ENCODE data around the gene MST1.

The MST1 gene

GRCh38 chr3:49647741-49648140 is 41.5 kb downstream of the MST1 start:
- WGBS, 2 experiments (ENCODE audit: insufficient coverage in 2 of 2), result 81 to 91% methylated on average over 2 of the region's 2 CpGs
- no peak overlapping the region for H3K27ac ChIP-seq (ENCODE audit: low read depth, low read length, severe bottlenecking)
- no peaks in the 10 kb centered on the region for H3K9me3 ChIP-seq (ENCODE audit: control insufficient read depth, low read length)
- H3K36me3 ChIP-seq (ENCODE audit: control insufficient read depth, insufficient read depth, low read length), result no peaks in the 10 kb centered on the region
- peaks cover 29% of the 10 kb centered on the region for H3K4me1 ChIP-seq (ENCODE audit: control insufficient read depth, insufficient read depth, low read length, poor library complexity, severe bottlenecking)
- no peak overlapping the region for H3K4me3 ChIP-seq (ENCODE audit: extremely low read depth, insufficient read depth, low read length, poor library complexity, severe bottlenecking)

DNA sequence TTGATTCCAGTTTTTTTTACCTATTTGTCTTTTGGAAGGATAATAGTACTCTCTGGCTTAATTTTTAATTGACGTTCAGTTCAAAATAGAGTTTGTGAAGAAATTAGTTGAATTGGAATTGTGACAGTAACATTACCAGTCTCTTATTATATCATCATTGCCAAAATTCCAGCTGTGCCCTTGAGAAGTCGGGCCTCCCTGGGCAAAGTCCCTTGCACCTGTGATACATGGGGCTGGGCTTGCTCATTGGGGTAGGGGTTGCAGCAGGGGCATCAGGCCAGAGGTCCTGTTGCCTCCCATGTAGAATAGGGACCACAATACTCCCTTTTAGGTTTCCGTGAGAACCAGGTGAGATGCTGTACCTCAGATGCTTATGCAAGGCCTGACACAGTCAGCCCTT is 43.0 kb downstream of the MST1 start:
- no peak overlapping the region for H3K4me3 ChIP-seq (ENCODE audit: extremely low read depth, insufficient read depth, low read length, poor library complexity, severe bottlenecking)
- H3K4me1 ChIP-seq (ENCODE audit: control insufficient read depth, insufficient read depth, low read length, poor library complexity, severe bottlenecking), result peaks cover 29% of the 10 kb centered on the region
- no peaks in the 10 kb centered on the region for H3K9me3 ChIP-seq (ENCODE audit: control insufficient read depth, low read length)
- 75 to 100% methylated on average over 1 of the region's 3 CpGs for WGBS, 2 experiments (ENCODE audit: insufficient coverage in 2 of 2)
- H3K36me3 ChIP-seq (ENCODE audit: control insufficient read depth, insufficient read depth, low read length), result no peaks in the 10 kb centered on the region
- no peak overlapping the region for H3K27ac ChIP-seq (ENCODE audit: low read depth, low read length, severe bottlenecking)

- no peaks in the 10 kb centered on the region for H3K9me3 ChIP-seq (ENCODE audit: control insufficient read depth, low read length)
- peaks cover 22% of the 10 kb centered on the region for H3K4me1 ChIP-seq (ENCODE audit: control insufficient read depth, insufficient read depth, low read length, poor library complexity, severe bottlenecking)
- 85 to 88% methylated on average over 6 to 7 of the region's 8 CpGs for WGBS, 2 experiments (ENCODE audit: insufficient coverage in 2 of 2)
- H3K4me3 ChIP-seq (ENCODE audit: extremely low read depth, insufficient read depth, low read length, poor library complexity, severe bottlenecking), result no peak overlapping the region
- no peaks in the 10 kb centered on the region for H3K36me3 ChIP-seq (ENCODE audit: control insufficient read depth, insufficient read depth, low read length)
- H3K27ac ChIP-seq (ENCODE audit: low read depth, low read length, severe bottlenecking), result no peak overlapping the region
These were observed 44.6 kb downstream of the MST1 start for GRCh38 chr3:49644684-49645083.

DNA sequence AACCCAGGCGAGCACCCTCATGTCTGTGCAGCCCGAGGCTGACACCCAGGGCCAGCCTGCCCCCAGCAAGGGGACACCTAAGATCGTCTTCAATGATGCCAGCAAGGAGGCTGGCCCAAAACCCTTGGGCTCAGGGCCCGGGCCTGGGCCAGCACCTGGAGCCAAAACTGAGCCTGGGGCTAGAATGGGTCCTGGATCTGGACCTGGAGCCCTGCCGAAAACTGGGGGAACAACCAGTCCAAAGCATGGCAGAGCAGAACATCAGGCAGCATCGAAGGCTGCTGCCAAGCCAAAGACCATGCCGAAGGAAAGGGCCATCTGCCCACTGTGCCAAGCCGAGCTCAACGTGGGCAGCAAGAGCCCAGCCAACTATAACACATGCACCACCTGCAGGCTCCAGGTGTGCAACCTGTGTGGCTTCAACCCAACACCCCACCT is 46.5 kb downstream of the MST1 start:
- Histone ChIP-seq H3K4me3 (ENCODE audit: extremely low read depth, insufficient read depth, low read length, poor library complexity, severe bottlenecking) (no peak overlapping the region), H3K36me3 (ENCODE audit: control insufficient read depth, insufficient read depth, low read length) (no peaks in the 10 kb centered on the region), H3K9me3 (ENCODE audit: control insufficient read depth, low read length) (no peaks in the 10 kb centered on the region), H3K27ac (ENCODE audit: low read depth, low read length, severe bottlenecking) (no peak overlapping the region), H3K4me1 (ENCODE audit: control insufficient read depth, insufficient read depth, low read length, poor library complexity, severe bottlenecking) (peaks cover 14% of the 10 kb centered on the region)
- WGBS, 2 experiments (ENCODE audit: insufficient coverage in 2 of 2), result 91 to 94% methylated on average over 8 of the region's 9 CpGs

GRCh38 chr3:49641921-49642707 is 47.2 kb downstream of the MST1 start:
- Histone ChIP-seq H3K4me1 (ENCODE audit: control insufficient read depth, insufficient read depth, low read length, poor library complexity, severe bottlenecking) (peaks cover 15% of the 10 kb centered on the region), H3K27ac (ENCODE audit: low read depth, low read length, severe bottlenecking) (no peak overlapping the region), H3K4me3 (ENCODE audit: extremely low read depth, insufficient read depth, low read length, poor library complexity, severe bottlenecking) (no peak overlapping the region), H3K36me3 (ENCODE audit: control insufficient read depth, insufficient read depth, low read length) (no peaks in the 10 kb centered on the region), H3K9me3 (ENCODE audit: control insufficient read depth, low read length) (no peaks in the 10 kb centered on the region)
- WGBS, 2 experiments (ENCODE audit: insufficient coverage in 2 of 2), result 93 to 94% methylated on average over 13 to 14 of the region's 14 CpGs

- Histone ChIP-seq H3K36me3 (ENCODE audit: control insufficient read depth, insufficient read depth, low read length) (no peaks in the 10 kb centered on the region), H3K4me1 (ENCODE audit: control insufficient read depth, insufficient read depth, low read length, poor library complexity, severe bottlenecking) (peaks cover 15% of the 10 kb centered on the region), H3K9me3 (ENCODE audit: control insufficient read depth, low read length) (no peaks in the 10 kb centered on the region), H3K4me3 (ENCODE audit: extremely low read depth, insufficient read depth, low read length, poor library complexity, severe bottlenecking) (no peak overlapping the region), H3K27ac (ENCODE audit: low read depth, low read length, severe bottlenecking) (no peak overlapping the region)
- 70 to 80% methylated on average over 5 to 6 of the region's 7 CpGs for WGBS, 2 experiments (ENCODE audit: insufficient coverage in 2 of 2)
These were observed 48.0 kb downstream of the MST1 start for GRCh38 chr3:49641292-49641691.

GRCh38 chr3:49639551-49639950 is 49.7 kb downstream of the MST1 start:
- WGBS, 2 experiments (ENCODE audit: insufficient coverage in 2 of 2), result 92 to 100% methylated on average over 1 to 2 of the region's 2 CpGs

GRCh38 chr3:49638445-49638844 is 50.8 kb downstream of the MST1 start:
- no peaks in the 10 kb centered on the region for H3K9me3 ChIP-seq (ENCODE audit: control insufficient read depth, low read length)
- no peak overlapping the region for H3K27ac ChIP-seq (ENCODE audit: low read depth, low read length, severe bottlenecking)
- WGBS, 2 experiments (ENCODE audit: insufficient coverage in 2 of 2), result 60 to 83% methylated on average over 5 to 8 of the region's 8 CpGs
- no peaks in the 10 kb centered on the region for H3K36me3 ChIP-seq (ENCODE audit: control insufficient read depth, insufficient read depth, low read length)
- peaks cover 15% of the 10 kb centered on the region for H3K4me1 ChIP-seq (ENCODE audit: control insufficient read depth, insufficient read depth, low read length, poor library complexity, severe bottlenecking)
- no peak overlapping the region for H3K4me3 ChIP-seq (ENCODE audit: extremely low read depth, insufficient read depth, low read length, poor library complexity, severe bottlenecking)

More at GRCh38 chr3:49639551-49639950, 49.7 kb downstream of the MST1 start:
- Histone ChIP-seq H3K27ac (ENCODE audit: low read depth, low read length, severe bottlenecking) (no peak overlapping the region), H3K9me3 (ENCODE audit: control insufficient read depth, low read length) (no peaks in the 10 kb centered on the region), H3K4me1 (ENCODE audit: control insufficient read depth, insufficient read depth, low read length, poor library complexity, severe bottlenecking) (peaks cover 15% of the 10 kb centered on the region), H3K36me3 (ENCODE audit: control insufficient read depth, insufficient read depth, low read length) (no peaks in the 10 kb centered on the region), H3K4me3 (ENCODE audit: extremely low read depth, insufficient read depth, low read length, poor library complexity, severe bottlenecking) (no peak overlapping the region)

- Histone ChIP-seq H3K36me3 (ENCODE audit: control insufficient read depth, insufficient read depth, low read length) (no peaks in the 10 kb centered on the region), H3K4me1 (ENCODE audit: control insufficient read depth, insufficient read depth, low read length, poor library complexity, severe bottlenecking) (peaks cover 15% of the 10 kb centered on the region), H3K4me3 (ENCODE audit: extremely low read depth, insufficient read depth, low read length, poor library complexity, severe bottlenecking) (no peak overlapping the region), H3K9me3 (ENCODE audit: control insufficient read depth, low read length) (no peaks in the 10 kb centered on the region), H3K27ac (ENCODE audit: low read depth, low read length, severe bottlenecking) (no peak overlapping the region)
- WGBS, 2 experiments (ENCODE audit: insufficient coverage in 2 of 2), result 74 to 76% methylated on average over 6 to 7 of the region's 7 CpGs
These were observed 52.2 kb downstream of the MST1 start for GRCh38 chr3:49636883-49637609.

GRCh38 chr3:49634736-49635135 is 54.5 kb downstream of the MST1 start:
- 62 to 83% methylated on average over 2 of the region's 3 CpGs for WGBS, 2 experiments (ENCODE audit: insufficient coverage in 2 of 2)
- Histone ChIP-seq H3K27ac (ENCODE audit: low read depth, low read length, severe bottlenecking) (no peak overlapping the region), H3K36me3 (ENCODE audit: control insufficient read depth, insufficient read depth, low read length) (no peaks in the 10 kb centered on the region), H3K4me1 (ENCODE audit: control insufficient read depth, insufficient read depth, low read length, poor library complexity, severe bottlenecking) (peaks cover 15% of the 10 kb centered on the region), H3K4me3 (ENCODE audit: extremely low read depth, insufficient read depth, low read length, poor library complexity, severe bottlenecking) (no peak overlapping the region), H3K9me3 (ENCODE audit: control insufficient read depth, low read length) (peaks cover 8% of the 10 kb centered on the region)
